ENCODE results near the gene NMS.

NMS gene

DNA sequence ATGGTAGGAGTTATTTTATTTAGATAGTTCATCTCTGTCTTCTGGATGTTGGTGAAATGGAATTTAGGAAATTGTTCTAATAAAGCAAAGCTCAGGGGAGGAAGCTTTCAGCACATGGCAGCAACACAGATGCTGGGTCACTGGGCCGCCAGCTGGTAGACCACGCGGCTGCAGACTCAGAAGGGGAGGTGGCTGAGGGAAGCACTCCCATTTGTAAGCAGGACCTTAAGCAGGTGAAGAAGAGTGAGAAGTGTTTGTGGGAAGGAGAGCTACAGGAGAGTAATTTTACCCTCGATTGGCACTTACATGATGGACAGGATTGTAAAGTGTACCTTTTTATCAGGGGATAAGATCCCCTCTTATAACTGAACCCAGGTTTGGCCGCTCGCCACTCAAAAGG, 24.4 kb downstream of the NMS start:
- DNase-seq = no peak

DNA sequence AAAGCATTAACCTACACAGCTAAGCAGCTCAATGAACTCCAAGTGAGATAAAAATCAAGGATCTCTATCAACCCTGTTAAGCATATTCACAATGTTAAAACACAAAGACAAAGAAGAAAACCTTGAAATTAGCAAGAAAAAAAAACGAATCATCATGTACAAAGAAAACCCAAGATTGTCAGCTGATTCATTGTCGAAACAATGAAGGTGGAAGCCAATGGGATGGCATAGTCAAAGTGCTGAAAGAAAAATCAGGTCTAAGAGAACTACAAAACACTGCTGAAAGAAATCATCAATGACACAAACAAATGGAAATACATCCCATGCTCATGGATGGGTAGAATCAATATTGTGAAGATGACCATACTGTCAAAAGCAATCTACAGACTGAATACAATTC, 32.5 kb downstream of the NMS start:
- DNase-seq = no peak

DNA sequence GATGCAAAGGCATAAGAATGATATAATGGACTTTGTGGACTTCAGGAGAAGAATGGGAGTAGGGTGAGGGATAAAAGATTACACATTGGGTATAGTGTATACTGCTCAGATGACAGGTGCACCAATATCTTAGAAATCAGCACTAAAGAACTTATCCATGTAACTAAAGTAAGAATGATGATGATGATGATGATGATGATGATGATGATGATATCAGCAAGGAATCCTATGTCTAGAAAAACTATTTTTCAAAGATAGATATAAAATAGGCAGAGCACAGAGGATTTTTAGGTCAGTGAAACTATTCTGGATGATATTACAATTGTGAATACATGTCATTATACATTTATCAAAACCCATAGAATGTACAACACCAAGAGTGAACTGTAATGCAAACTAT, 34.3 kb downstream of the NMS start:
- DNase-seq = no peak

DNA sequence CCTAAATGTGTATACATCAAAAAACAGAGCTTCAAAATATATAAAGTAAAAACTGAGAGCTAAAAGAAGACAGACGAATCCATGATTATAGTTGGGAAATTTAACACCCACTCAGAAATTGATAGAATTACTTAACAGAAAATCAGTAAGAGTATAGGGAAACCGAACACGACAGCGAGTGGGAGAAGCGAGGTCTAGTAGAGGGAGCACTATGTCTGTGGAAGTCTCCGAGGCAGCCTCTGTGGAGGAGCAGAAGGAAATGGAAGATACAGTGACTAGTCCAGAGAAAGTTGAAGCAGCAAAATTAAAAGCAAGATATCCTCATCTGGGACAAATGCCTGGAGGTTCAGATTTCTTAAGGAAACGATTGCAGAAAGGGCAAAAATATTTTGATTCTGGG, 38.8 kb downstream of the NMS start:
- DNase-seq = no peak

DNA sequence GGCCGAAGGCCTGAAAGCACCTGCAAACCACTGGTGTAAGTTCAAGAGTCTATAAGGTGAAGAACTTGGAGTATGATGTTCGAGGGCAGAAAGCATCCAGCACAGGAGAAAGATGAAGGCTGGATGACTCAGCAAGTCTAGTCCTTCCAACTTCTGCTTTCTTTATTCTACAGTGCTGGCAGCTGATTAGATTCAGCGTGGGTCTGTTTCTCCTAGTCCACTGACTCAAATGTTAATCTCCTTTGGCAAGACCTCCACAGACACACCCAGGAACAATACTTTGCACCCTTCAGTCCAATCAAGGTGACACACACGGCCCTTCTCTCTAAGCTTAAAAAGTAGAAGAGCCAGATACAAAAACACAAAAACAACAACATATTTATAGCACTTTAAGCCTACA, 43.4 kb downstream of the NMS start:
- peak; percentile 60 for DNase-seq

DNA sequence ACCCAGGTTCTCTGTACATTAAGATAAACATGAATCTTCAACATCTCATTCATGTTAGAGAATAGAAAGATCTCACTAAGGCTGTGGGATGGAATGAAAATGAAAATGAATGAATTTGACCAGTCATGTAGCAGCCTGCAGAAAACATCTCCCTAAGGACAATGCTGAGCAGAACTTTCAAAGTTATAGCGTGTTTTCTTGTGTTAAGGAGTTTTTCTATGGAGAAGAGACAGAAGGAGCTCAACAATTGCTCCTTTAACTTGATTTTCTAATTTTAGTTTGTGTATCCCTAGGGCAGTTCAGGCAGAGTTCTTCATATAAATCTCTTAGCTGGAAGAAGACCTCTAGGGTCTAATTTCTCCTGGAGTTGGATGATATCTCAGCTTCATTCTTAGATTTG, 47.3 kb downstream of the NMS start:
- DNase-seq = no peak

DNA sequence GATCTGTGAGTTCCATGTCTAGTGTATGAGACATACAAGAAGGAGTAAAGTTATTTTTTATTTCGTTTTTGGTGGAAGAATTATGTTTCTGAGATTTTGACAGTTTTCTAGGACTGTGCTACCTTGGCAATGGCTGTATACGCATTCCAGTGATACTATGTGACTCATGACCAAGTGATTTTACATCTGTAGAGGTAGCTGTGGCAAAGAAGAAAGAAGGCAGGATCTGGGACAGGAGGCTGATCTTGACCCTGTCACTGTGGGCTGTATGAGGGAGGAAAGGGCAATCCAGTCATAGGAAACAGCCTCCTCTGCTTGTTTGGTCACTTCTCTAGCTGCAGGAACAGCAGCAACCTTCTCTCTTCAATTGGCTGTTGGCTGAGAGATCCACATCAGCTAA, 48.5 kb downstream of the NMS start:
- DNase-seq = no peak

DNA sequence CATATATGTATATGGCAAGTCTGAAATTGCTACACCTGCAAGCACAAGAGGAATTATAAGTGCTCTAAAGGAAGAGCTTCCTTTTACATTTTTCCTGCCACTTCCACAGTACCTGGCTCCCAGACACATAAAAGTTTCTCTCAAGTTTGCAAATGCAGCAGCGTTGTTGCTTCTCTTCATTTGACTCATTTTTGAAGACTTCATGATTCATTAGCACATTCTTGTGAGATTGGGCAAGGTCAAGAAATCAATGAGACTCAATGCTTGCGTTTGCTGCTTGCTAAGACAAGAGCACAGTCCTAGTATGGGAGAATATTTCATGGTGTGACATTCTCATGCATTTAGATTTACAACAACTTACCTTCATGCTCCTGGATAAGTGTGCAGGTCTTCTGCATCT, 49.9 kb downstream of the NMS start:
- DNase-seq = no peak

DNA sequence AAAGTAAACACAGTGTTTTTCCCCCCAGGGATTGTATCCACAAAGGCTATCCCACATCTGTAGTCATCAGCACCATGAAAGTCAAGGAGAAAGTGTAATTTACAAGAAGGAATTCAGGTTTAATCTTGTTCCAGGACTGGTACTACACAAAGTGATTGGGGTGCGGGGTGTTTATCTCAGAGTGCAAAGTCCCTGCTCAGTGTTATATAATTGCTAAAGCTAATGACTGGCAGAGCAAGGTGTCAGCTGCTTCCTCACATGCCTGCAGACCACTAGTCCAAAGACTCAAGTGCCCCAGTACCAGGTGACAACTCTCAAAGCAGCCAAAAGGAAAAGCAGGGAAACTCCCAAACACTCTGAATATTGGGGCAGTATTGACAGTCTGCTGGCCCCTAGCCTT, 52.1 kb downstream of the NMS start:
- DNase-seq = no peak

DNA sequence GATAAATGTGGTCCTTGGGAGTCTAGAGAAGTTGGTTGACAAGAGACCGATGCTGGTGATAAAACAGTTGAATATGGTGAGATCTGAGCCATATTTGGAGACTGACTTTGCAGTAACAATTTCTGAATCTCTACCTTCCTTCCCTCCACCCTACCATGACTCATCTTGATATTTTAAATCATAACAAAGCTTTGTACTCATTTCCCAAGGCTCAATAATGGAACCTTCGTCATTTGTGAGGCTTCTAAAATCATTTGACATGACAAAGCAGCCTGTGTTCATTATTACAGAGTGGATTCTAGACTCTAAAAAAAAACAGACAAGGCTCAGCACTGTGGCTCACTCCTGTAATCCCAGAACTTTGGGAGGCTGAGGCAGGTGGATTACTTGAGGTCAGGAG, 54.0 kb downstream of the NMS start:
- no peak for DNase-seq

DNA sequence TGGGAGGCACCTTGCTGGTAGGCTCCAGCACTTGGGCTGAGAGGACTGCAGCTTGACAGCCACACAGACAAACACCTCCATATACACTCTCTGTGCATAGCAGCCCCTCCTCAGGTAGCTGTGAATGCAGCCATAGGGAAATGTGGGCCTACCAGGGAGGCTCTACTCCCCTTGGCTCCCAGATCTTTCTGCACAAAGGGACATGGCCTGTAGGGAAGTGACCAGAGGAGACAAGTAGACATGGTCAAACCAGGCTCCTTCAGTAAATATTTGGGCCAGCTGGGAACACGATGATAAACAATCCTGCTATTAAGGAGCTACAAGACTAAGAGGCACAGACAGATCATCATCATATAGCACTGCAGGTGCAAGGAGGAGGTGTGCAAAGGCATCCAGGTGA, 56.6 kb downstream of the NMS start:
- DNase-seq = no peak

DNA sequence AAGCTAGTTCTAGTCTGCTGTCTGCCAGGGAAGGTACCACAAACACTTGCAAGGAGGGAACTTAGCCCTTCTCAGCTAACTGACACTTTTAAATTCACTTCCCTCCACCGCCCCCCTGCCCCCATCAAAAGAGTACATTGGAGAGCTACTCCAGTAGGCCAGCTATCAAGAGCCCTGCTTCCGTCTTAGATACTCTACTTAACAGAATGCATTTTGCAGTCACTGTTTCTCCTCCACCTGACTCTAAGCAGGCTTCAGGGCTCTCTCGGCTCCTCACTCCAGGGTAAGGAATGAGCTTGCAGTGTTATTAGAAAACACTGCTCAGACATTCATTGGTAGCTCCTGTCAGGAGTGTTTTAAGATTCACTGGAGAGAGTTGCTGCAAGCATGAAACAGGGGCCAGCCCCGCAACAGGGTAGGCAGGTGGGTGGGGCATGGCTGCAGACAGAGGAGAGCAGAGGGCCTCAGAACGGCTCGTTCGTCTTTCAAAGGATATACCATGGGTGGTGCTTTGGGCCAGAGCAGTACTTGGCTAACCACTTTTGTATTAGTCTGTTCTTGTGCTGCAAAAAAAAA, 57.2 kb downstream of the NMS start:
- no peak for DNase-seq

DNA sequence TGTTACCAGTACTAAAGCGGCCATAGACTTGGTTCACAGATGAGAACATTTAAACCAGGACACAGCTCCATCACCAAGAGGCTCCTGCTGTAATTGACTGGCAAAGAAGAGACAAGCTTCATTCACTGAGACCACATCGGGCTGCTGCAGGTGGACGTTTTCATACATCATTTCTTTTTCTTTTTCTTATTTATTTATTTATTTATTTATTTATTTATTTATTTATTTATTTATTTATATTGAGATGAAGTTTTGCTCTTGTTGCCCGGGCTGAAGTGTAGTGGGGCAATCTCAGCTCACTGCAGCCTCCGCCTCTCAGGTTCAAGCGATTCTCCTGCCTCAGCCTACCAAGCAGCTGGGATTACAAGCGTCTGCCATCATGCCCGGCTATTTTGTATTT, 58.9 kb downstream of the NMS start:
- no peak for DNase-seq

DNA sequence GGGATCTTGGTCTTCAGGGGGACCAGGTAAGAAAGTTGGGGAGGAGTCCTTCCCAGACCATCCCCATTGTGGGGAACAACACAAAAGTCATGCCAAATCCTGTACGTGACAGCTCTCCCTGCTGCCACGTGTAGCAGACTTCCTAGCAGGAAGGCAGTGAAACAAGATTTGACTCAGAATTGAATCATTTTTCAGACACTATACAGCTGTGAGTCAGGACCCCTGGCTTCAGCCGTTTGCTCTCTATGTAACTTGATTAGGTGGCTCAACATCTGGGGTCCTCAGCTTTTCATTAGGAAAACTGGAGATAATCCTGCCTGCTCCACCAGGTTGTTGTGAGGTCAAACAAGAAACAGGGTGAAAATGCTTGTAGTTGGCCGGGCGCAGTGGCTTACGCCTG, 59.6 kb downstream of the NMS start:
- DNase-seq = no peak
